ENCODE data around the gene CHRNA7. TPM values are rescaled to one million over a fixed set of nuclear protein-coding genes. Genes with fewer than 3 reads are reported as not detected.

The CHRNA7 gene
- total and polyA plus RNA-seq, 8 donors: 0.76 to 9.2 (median 4.0) TPM

DNA sequence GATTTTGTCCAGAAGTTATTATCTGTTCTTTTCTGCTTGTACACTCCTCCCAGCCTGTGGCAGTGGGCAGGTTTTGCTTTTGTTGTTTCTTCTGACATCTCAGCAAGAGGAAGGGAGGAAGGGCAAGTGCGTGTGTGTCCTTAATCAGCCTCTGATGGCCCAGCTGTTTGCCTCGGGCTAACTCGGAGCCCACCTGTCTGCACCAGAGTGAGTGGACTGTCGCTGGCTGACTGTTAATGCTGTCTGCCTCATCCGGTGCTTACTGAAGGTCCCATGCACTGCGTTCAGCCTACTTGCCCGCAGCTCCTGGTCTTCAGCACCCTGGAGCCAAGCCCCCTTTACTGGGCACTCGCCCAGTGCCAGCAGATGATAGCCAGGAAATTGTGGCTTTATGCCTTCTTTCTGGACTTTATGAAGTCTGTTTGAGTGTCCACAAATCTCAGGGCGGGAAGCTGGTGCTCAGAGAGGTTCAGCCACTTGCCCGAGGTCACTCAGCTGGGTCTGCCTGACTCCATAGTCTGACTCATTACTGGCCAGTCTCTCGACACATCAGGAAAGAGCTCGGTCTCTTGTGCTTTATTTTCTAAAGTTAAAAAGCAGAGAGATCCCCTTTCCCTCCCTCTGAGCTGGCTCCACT, 89.5 kb downstream of the CHRNA7 start:
- Histone ChIP-seq H3K4me1 (peaks cover 0 to 7% (median 0%) of the 10 kb centered on the region in 3 donors), H3K36me3 (no peaks in the 10 kb centered on the region), H3K4me3 (no peak overlapping the region), H3K9me3 (no peaks in the 10 kb centered on the region), H3K27ac (no peak overlapping the region), H3K27me3 (no peaks in the 10 kb centered on the region)
- TF ChIP-seq, protein P1, sequence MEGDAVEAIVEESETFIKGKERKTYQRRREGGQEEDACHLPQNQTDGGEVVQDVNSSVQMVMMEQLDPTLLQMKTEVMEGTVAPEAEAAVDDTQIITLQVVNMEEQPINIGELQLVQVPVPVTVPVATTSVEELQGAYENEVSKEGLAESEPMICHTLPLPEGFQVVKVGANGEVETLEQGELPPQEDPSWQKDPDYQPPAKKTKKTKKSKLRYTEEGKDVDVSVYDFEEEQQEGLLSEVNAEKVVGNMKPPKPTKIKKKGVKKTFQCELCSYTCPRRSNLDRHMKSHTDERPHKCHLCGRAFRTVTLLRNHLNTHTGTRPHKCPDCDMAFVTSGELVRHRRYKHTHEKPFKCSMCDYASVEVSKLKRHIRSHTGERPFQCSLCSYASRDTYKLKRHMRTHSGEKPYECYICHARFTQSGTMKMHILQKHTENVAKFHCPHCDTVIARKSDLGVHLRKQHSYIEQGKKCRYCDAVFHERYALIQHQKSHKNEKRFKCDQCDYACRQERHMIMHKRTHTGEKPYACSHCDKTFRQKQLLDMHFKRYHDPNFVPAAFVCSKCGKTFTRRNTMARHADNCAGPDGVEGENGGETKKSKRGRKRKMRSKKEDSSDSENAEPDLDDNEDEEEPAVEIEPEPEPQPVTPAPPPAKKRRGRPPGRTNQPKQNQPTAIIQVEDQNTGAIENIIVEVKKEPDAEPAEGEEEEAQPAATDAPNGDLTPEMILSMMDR (IDR thresholded peaks at IDR 0.05): no peak
- intact Hi-C loops (cut with DNase I): no loop called here
- no peak for FAIRE-seq
- WGBS, 2 donors: 79 to 81% methylated on average over 12 of the region's 12 CpGs
- no peak for ATAC-seq
- DNase-seq: no peak

DNA sequence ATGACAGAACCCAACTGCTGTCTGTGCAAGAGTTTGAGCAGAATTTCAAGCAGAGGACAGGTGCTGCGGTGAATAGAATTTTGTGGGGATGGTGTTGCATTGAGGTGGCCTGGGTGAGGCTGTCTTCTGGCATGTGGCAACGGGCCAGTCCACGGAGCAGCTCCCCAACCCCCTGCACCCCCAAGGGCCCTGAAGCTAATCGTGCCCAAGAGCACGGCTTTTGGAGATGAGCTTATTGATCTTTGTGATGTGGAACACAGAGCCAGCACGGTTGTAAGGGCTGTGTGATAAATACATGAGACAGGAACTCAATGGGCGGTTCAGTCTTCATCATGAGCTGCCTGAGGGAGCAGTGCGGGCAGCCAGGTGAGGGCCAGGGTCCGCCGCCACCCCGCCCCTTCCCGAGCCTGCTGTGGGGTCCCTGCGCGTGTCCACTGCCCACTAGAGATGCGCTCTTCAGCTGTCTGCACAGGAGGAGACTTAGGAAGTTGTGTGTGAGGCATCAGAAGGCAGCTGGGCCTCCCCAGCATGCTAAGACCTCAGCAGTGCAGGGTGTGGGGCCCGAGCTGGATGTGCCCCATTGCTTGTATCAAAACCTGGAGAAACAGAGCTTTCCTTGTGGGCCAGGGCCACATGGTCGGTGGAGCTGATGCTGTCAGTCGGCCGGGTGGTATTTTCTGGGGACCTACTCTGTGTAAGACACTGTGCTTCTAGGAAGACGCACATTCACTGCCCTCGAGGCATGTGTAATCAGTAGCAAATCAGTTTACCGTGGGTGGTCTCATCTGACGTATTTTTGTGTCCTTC, 90.5 kb downstream of the CHRNA7 start:
- Histone ChIP-seq H3K27me3 (no peaks in the 10 kb centered on the region), H3K36me3 (no peaks in the 10 kb centered on the region), H3K4me1 (peaks cover 0 to 7% (median 0%) of the 10 kb centered on the region in 3 donors), H3K4me3 (no peak overlapping the region), H3K9me3 (no peaks in the 10 kb centered on the region), H3K27ac (no peak overlapping the region)
- ATAC-seq: no peak
- intact Hi-C loops (cut with DNase I): no loop called here
- FAIRE-seq: no peak
- DNase-seq: no peak
- TF ChIP-seq, protein P1 (IDR thresholded peaks at IDR 0.05): no peak
- 82 to 86% methylated on average over 23 of the region's 23 CpGs for WGBS, 2 donors

DNA sequence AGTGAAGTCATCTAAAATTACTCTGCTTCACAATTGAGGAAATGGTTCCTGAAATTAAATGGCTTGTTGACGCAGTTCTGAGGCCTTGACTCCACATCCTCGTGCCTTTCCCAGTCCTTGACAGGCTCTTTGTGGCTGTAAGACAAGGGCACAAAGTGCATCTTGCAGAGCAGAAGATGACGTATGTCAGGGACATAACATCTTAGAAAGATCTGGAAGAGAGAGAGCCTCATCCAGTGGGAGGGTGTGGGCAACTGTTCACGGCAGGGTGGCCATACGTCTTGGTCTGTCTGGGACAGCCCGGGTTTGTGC, 91.0 kb downstream of the CHRNA7 start:
- Histone ChIP-seq H3K27ac (no peak overlapping the region), H3K4me3 (no peak overlapping the region), H3K36me3 (no peaks in the 10 kb centered on the region), H3K9me3 (no peaks in the 10 kb centered on the region), H3K4me1 (peaks cover 0 to 7% (median 0%) of the 10 kb centered on the region in 3 donors), H3K27me3 (no peaks in the 10 kb centered on the region)
- 77 to 78% methylated on average over 6 of the region's 6 CpGs for WGBS, 2 donors
- FAIRE-seq: no peak
- no peak for DNase-seq
- TF ChIP-seq, protein P1 (IDR thresholded peaks at IDR 0.05): no peak
- intact Hi-C loops (cut with DNase I): no loop called here
- no peak for ATAC-seq

DNA sequence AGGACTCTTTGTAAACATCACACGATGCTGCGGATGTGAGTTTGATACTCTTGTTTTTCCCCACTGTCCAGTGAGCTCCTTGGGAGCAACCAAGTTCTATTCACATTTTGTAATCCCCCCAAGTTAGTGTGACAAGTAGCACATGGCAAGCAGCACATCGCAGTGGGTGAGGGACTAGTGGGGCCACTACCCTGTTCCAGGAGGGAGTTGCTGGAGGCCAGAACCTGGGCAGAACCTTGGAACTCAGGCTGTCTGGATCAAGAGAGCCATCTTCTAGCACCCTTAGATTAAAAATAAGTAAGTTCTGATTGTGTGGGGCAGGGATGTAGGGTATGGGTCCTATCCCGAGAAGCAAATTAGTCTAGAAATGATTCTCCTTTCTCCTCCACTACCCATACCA, 91.7 kb downstream of the CHRNA7 start:
- intact Hi-C loops (cut with DNase I): no loop called here
- ATAC-seq (peak in 1 of 4 donors; percentile 6), DNase-seq (no peak), FAIRE-seq (no peak)
- Histone ChIP-seq H3K27me3 (no peaks in the 10 kb centered on the region), H3K4me3 (no peak overlapping the region), H3K27ac (no peak overlapping the region), H3K9me3 (no peaks in the 10 kb centered on the region), H3K4me1 (peaks cover 0 to 7% (median 0%) of the 10 kb centered on the region in 3 donors), H3K36me3 (no peaks in the 10 kb centered on the region)
- TF ChIP-seq, protein P1 (IDR thresholded peaks at IDR 0.05): no peak
- WGBS, 2 donors: 67 to 73% methylated on average over 4 of the region's 4 CpGs

GRCh38 chr15:32123473-32123872, 93.2 kb downstream of the CHRNA7 start:
- FAIRE-seq (no peak), ATAC-seq (peak in 3 of 4 donors; percentile 65 to 86 (median 81)), DNase-seq (peak in 1 of 6 donors; percentile 37)
- H3K9me3 ChIP-seq: no peaks in the 10 kb centered on the region
- TF ChIP-seq, protein P1 (IDR thresholded peaks at IDR 0.05): no peak
- H3K27me3 ChIP-seq: no peaks in the 10 kb centered on the region
- H3K36me3 ChIP-seq: no peaks in the 10 kb centered on the region
- peaks cover 0 to 7% (median 0%) of the 10 kb centered on the region in 3 donors for H3K4me1 ChIP-seq
- H3K4me3 ChIP-seq: no peak overlapping the region
- intact Hi-C loops (cut with DNase I): no loop called here
- WGBS, 2 donors: 28 to 29% methylated on average over 3 of the region's 3 CpGs
- H3K27ac ChIP-seq: peak overlapping the region in 2 of 4 donors; percentile 10 to 31
